OCI-LY3 (cell line): Measurements from ENCODE around the gene CIAO3.

Experiments
- CTCF ChIP-seq: fragments of 200-600, 300-600 bp; sonication (generic); IDR thresholded peaks from 2 replicates; pipeline ENCODE4 v1.5.1; 2014; ENCODE audit warnings: antibody characterized with exemption, low read length, low read depth
- EZH2phosphoT487 ChIP-seq: fragments of 200-600 bp; shearing (Covaris generic); IDR thresholded peaks from 2 replicates; pipeline ENCODE4 v1.6.1; 2018; ENCODE audit warnings: antibody characterized with exemption, mixed run types, low read depth

GRCh38 chr16:693766-694165, 47.0 kb downstream of the CIAO3 start:
- no peak for TF ChIP-seq CTCF
- TF ChIP-seq EZH2phosphoT487, result no peak
